Measurements from ENCODE around the gene EFHD1.

DNA sequence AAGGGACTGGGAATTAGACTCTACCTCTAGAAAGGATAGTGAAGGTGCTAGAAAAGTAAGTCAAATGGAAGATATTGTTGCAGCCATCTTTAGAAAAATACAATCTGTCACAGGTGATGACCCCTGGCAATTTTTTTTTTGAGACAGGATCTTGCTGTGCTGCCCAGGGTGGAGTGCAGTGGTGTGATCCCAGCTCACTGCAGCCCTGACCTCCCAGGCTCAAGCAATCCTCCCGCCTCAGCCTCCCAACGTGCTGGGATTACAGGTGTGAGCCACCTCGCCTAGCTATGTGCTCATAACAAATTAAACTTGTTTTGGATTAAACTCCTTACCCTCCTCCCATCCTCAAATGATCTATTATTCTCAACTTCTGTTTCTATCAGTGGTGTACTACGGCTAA is 59.9 kb downstream of the EFHD1 start:
- TF ChIP-seq CTCF (IDR thresholded peaks at IDR 0.05; ENCODE audit: insufficient read depth, low read length) (no peak), POLR2AphosphoS5 (IDR thresholded peaks at IDR 0.05; ENCODE audit: low read depth) (no peak), GABPA (IDR thresholded peaks at IDR 0.05; ENCODE audit: low read depth) (no peak), REST (IDR thresholded peaks at IDR 0.05; ENCODE audit: insufficient replicate concordance, low read depth) (no peak)
